ENCODE measurements around the gene ADARB1.

The ADARB1 gene

DNA sequence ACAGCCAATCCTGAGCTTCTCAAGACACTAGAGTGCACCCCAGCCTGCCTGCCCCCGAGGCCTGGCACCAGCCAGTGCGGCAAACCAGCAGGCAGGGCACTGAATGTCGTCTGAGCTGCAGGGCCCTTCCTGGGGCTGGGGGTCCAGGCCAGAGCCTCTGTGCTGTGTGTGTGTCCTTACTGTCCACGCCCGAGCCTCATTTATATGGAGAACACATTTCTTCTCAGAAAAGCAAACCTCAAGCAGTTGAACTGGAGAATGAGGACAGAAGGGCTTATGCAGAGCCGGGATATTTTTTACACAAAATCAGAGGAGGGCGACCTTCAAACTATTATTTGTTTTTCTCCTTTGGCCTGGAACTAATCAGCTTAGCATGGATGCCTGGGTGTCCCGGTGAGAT is 160.6 kb downstream of the ADARB1 start:
- DNase-seq: no peak

DNA sequence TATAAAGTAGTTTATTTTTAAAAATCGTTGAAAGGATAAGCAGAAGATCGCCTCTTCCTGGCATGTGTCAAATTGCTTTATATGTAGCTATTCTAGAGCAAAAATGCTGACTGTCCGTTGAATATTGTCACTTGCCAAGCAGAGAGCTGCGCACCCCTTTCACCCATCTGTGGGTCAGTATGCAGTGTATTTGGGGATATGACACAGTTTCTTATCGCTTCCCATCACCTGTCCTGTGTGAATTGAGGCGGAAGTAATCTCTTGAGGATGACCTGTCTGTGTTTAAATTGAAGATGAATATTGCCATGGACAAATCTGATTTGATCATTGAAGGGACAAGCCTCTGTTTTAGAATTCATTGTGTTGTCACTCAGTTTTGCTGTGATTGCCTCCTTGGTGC is 161.1 kb downstream of the ADARB1 start:
- DNase-seq: no peak

DNA sequence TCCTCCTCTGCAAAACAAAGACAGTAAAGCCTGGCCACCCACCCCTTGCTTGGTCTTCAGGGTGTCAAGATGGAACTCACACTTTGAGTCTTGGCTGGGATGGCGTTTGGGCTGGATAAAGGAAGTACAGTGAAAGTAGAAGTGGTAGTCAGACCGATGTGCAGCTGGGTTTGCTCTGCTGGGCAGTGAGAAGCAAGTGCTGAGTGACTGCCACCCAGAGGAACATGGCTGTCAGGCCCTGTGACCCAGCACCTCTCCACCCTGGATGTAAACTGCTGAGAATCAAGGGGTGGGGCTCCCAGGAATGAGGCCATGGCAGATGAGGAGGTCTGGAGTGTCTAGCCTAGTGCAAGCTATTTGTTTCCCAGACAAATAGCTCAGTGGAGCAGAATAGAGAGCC is 162.1 kb downstream of the ADARB1 start:
- peak; percentile 18 for DNase-seq

DNA sequence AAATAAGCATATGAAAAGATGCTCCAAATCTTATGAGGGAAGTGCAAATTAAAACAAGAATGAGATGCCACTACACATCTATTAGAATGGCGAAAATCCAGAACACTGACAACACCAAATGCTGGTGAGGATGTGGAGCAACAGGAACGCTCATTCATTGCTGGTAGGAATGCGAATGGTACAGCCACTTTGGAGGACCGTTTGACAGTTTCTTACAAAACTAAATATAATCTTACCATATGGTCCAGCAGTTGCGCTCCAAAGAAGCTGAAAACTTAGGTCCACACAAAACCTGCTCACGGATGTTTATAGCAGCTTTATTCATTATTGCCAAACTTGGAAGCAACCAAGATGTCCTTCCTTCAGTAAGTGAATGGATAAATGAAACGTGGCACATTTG is 163.0 kb downstream of the ADARB1 start:
- DNase-seq: no peak

DNA sequence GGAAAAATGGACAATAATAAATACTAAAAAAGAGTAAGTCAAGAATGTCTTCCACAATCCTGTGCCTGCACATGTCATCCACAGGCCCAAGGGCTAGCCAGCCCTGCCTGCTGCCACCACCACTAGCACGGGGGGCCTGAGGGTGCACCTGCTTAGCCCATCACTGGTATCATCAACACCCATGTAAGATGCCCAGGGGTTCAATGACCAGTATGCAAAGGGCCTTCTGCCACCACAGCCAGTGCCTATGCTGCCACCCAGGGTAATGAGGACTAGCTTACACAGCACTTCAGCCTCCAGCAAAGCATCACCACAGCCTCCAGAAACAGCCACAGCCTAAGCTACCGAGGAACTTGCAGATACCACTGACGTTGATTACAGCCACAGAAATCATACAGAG is 167.0 kb downstream of the ADARB1 start:
- DNase-seq: no peak

DNA sequence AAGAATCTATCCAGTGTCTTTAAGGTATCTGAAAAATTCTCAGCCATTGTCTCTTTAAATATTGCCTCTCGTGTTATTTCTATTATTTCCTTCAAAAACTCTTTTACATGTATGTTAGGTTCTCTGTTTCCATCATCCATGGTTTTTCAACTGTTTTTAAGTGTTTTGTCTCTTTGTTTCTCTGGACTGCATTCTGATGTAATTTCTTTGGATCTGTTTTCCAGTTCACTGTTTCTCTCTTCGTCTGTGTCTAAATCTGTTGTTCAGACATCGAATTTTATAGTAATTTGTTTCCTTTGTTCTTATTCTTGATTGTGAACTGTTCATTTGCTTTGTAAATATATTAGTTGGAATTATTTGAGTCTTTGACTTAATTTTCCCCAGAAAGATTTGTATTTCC is 169.2 kb downstream of the ADARB1 start:
- DNase-seq: no peak

DNA sequence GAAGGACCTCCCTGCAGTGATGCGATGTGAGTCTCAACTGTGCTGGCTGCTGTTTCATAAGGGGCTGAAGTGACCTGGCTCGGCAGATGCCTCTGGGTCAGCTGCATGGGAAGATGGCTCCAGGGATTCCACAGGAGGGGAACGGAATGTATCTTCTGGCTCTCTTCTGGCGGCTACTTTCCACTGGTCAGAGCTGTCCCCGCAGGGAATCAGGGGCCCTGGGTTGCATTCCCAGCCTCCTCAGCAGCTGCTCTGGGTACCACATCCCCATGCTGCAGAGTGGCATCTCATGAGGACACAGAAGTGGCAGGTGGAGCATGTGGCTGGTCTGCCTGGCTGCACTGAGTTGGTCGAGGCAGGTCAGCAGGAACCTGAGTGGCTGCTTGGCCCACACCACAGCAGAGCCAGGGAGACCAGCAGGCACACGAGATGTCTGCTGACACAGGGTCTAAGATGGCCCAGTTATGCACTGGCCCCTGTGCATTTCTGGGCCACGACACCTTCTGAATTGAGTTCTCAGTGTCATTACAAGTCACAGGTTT is 170.5 kb downstream of the ADARB1 start:
- DNase-seq: no peak

- no peak for DNase-seq
Measured at GRCh38 chr21:45246386-45247320, 172.3 kb downstream of the ADARB1 start.

GRCh38 chr21:45248301-45248892 is 174.0 kb downstream of the ADARB1 start:
- no peak for DNase-seq

- no peak for DNase-seq
Measured at GRCh38 chr21:45248893-45249381, 174.6 kb downstream of the ADARB1 start.

GRCh38 chr21:45249626-45250025 is 175.2 kb downstream of the ADARB1 start:
- DNase-seq: no peak

- no peak for DNase-seq
Measured at GRCh38 chr21:45250272-45250671, 175.9 kb downstream of the ADARB1 start.

DNA sequence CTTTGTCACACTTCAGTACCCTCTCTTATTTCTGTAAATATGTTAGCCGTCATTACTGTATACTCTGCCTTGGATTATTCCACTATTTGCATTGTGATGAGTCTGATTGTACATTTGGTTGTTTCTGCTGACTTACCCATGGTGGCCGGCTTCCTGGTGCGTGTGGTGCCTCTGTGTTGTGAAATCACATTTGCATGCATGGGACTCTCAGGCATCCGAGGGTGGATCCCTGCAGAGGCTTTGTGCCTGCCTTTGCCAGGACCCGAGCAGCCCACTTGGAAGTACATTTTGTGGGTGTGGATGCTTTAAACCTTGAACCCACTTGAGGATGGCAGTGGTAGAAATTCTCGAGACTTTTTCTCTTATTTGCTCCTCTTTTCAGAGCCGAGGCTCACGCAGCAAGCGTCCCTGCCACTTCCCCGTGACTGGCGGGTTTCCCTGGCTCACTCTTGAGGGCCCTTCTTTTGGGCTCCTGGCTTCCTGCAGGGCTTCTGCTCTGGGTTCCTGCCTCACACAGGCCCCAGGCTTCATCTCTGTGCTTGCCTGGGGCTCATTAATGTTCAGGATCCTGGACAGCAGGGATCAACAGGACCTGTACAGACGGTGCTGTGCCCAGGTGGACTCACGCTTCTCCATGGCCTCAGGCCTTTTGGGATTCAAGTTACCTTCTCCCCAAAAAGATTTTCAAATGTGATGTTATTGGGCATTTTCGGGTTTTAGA is 176.7 kb downstream of the ADARB1 start:
- DNase-seq: no peak

DNA sequence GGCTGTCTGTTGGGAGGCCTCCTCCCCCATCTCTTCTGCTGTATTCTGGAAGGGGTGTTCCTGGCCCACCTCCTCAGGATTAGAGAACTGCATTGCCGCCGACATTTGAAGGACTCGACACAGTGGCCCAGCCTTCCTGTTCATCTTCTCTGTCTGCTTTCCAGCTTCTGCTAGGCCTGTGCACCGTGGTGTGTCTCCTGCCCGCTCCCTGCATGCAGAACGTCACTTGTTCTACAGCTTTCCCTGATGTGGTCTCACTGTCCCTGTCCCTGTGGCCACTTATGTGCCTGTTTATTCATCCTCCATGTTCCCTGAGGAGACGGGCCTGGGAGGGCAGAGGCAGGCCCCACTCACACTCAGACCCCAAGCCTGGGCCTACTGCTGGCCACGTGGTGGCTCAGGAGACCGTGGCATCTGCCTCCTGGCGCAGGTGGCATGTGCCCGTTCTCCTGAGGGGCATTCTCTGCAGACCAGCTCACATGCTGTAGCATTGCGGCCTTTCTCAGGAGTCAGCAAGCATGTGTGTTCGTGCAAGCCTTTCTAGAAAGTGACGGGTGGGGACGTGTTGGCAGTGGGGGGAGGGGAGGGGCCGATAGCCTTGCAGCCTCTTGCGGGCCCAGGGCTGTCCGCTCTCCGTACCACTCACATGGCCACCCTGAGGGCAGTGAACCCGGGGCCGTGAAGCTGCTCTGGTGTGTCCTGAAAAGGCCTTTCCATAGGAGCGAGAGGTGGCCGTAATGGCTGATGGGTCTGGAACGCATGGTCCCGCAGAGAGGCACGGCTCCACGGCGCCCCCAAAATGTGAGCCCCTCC is 177.5 kb downstream of the ADARB1 start:
- DNase-seq: no peak

- DNase-seq: no peak
Measured at GRCh38 chr21:45252448-45252925, 178.1 kb downstream of the ADARB1 start.

DNA sequence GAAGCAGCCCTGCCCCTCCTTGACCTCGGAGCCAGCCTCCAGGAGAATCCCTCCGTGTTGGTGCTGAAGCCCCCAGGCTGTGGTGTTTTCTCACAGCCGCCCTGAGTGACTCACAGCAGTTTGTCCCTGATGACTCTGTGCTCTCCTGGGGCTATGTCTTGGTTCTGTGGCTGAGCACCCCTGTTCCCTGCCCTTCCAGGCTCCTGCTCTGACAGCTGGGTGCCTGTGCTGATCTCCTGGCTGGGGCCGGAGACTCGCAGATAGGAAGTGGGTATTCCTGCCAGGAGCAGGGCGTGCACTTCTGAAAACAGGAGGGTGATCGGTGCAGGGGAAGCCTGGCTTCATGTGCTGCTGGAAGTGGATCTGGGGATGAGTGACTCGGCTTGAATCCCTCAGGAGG is 178.8 kb downstream of the ADARB1 start:
- DNase-seq: no peak

DNA sequence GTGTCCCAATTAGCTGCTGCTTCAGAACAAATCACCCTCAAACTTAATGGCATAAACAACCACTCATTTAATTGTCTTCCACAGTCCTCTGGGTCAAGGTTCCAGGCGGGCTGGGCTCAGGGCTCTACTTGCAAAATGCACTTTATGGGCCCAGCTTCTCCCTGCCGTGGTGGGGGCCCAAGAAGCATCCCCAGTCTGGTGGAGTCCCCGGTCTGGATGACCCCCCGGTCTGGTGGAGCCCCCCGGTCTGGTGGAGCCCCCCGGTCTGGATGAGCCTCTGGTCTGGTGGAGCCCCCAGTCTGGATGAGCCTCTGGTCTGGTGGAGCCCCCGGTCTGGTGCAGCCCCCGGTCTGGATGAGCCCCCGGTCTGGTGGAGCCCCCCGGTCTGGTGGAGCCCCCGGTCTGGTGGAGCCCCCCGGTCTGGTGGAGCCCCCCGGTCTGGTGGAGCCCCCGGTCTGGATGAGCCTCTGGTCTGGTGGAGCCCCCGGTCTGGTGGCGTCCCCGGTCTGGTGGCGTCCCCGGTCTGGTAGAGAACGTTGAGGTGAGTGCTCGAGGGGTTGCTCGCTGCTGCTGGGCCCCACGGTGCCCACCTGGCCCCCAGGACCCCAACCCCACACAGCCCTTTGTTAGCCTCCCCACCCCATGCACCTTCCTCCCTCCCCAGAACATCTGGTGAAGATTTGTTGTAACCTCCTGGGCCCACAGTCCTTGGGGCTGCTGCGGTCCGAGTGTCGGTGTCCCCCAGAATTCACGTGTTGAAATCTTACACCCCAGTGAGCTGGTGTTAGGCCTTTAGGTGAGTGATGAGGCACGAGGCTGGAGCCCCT is 179.5 kb downstream of the ADARB1 start:
- DNase-seq: no peak

- no peak for DNase-seq
Measured at GRCh38 chr21:45254460-45254930, 180.1 kb downstream of the ADARB1 start.

GRCh38 chr21:45255381-45256020 is 181.1 kb downstream of the ADARB1 start:
- peak; percentile 53 for DNase-seq

DNA sequence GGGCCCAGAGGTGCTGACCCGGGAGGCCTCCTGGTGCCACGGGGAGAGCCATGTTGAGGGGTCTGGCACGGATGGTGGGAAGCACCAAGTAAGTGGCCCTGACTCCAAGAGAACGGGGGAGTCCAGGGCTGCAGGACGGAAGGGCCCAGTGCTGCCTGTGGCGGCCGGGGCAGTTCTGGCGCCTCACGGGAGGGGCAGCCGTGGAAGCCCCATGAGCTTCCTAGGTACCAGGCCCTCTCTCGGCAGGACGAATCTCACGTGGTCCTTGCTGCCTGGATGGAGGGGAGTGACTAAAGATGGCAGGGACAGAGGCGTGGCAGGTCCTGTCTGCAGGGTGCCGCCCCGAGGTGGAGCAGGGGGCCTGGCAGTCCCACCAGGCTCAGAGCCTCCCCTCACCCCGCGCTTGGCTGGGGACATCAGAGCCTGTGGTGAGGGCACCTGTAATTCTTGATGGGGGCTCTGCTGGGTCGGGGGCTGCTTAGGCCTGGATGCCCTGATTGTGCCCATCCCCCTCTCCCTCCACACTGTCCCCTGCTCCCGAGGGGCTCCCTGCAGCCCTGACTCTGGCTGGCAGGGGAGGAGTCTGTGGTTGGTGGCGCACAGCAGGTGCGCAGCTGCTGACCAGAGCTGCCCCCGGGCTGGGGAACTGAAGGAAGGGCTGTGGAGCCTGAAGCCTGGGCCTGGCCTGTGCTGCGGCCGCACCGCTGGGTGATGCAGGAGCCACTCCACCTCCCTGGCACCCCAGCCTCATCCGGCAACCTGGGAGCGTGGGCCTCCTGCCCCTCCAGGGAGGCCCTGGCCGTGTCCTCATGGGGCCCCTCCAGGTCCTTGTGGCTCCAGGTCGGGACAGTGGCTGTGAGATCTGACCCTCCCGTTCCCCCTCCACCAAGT is 181.9 kb downstream of the ADARB1 start:
- DNase-seq: no peak
